Activated CD4-positive, CD25-positive, alpha-beta regulatory T cell treated with anti-CD3 and anti-CD28 coated beads, Interleukin-2, amount 50 U/mL, for 72 hours (primary cell): ENCODE results near the gene CAST.

Experiments
- DNase-seq: peaks from one replicate; pipeline ENCODE4 v3.0.0; 2021

Gene CAST

DNA sequence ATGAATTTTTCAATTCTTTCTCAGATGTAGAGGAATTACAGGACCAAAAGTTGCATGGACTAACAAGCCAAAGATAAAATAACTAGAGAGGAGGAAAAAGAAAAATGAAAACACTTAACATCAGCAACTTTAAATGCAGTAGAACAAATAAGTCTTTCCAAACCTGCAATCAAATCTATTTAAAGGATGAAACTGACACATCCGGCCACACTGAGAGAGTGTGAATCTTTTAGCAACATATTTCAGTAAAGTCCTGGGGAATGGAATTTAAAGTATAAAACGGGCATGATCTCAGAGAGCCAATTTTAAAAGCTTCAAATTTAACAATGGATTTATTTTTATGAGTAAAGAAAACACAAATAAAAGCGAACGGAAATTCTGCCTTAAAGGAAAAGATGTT is 17.1 kb downstream of the CAST start:
- DNase-seq, result no peak

DNA sequence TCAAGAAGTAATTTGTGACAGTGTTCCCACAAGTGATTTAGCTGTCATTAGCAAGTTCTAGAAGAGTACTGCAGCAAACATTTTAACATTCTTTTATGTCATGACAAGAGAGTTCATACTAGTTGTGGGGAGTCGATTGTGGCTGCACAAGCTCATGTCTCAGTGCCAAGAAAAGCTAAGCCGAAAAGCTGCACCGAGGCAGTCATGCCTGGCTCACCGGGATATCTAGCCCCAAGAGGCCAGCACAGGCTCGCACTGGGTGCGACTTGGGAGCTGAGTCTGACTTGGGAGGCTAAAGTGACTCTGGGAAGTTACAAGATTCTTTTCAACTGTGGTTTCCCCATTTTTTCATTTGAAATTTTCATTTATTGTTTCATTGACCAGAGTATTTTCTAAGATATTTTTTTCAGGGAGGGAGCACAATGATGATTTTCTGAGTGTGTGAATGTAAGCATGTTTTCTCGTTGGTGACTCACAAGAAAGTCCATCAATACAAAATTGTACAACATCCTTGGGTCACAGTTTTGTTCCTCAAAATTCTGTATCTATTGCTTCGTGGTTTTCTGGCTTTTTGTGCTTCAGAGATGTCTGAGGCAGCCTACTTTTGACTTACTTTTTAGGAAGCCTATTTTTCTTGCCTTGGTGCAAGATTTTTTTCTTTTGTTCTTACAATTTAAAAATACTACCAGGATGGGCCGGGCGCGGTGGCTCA is 18.7 kb downstream of the CAST start:
- DNase-seq, result no peak

DNA sequence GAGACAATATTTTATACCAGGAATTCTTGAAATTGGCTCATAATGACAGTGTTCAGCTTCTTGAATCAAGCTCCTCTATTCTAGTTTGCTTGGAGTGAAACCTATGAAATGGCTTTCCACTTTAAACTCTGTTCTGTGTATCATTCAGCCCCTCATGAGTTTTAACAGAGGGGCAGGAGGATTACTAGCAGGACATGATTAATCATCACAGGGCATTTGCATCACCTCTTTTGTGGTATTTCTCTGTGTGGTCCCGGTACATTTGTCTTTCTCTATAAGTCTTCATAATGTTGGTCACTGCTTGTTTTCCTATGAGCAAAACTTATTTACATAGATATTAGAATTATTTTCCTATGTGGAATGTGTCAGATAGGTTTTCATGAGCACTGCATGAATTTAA is 21.2 kb downstream of the CAST start:
- DNase-seq, result no peak

DNA sequence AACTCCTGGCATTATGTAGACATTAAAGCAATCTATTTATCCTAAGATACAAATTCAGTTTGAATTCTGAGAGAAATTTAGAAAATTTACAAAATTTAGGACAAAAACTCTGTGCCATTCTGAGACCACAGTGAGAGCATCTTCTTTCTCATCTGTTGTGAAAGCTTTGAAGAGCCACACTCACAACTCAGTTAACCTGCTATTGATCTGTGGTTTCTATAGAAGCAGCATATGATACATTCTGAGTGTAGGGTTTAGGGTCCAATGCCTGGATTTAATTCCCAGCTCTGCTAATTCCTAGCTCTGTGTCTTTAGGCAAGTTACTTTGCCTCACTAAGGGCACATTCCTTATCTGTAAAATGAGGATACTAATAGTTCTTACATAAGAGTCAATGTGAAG is 21.6 kb downstream of the CAST start:
- no peak for DNase-seq

DNA sequence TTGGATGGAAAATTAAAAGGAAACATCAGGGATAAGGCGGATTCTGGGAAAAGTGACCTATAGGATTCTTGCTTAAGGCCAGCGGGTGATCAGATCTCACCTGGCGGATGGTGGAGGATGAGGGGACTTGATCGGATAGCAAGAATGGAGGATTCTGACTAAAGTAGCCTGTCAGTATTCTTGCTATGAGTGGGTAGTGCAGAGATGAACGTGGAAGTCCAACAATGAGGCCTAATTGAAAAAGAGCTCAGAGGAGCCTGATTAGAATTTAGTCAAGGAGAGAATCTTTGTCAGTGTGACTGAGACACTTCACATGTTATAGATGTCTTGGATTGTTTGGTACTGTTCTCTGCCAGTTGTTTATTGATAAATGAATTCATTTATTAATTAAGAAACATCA is 24.9 kb downstream of the CAST start:
- no peak for DNase-seq

DNA sequence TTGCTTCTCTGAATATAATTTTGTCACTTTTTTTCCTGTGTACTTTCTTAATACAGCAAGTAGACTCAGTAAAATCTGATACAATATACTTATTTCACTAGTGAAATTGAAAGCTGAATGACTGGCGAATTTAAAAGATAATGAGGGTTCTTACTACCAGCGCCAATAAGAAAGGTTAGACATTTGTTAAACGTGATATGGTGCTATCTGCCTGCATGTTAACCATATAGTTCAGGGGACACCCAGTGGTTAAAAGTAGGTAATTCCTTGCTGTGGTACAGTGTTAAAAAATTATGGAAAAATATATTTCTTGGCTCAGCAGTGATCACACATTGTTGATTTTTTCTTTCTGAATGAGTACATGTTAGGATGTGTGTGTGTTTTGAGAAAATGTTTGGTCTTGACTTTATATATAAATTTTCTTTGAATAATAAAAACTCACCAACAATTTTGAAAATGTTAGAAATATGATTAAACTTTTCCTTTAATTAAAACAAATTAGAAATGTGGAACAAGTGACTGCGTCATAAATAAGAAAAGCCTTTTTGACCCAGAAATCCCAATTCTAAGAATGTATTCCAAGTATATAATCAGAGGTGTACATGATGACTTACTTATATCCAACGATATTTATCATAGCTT is 25.8 kb downstream of the CAST start:
- no peak for DNase-seq

DNA sequence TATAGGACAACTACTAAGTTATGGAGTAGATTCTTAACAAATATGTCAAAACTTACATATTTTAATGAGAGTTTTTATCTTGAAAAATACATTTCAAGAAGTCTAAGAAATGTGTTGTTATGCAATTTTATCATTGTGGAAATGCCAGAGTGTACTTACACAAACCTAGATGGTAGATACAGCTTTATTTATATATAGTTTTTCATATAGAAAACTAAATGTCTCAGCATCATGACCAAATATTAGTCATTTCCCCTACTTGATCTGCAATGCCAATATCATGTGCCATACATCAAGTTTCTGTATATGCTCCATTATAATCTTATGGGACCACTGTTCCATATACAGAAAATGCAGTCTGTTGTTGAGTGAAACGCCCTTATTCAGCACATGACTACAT is 28.7 kb downstream of the CAST start:
- DNase-seq, result no peak

DNA sequence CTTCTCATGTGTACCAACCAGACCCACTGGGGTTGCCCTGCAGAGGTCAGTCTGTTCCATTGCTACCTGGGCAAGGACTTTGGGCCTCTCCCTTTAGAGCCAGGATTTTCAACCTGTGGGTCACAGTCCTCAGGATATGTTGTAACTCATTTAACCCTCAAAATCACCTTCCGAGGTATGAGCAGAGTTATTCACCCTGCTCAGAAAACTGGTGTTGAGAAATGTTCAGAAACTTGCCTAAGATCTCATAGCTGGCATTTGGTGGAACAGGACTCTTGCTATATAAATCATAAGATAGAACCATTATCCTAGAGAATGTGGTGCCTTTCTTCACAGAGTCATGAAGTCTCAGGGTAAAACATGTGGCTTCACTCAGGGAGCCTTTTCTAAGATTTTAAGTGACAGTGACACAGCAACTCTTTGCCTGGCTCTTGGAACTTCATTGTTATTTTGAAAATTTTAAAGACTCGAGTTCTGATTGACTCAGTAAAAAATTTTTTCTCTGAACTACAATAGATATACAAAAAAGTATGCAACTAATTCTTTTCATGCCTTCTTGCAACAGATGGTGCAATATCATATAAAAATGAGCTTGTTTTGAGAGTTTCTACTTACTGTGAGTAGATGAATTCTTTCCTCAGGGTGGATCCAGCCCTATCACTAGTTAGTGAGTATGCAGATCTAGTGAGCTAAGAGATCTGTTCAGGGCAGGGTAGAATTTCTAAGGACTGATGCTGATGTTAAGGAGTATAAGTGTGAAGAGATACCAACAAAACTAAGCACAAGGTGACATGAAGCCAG is 29.5 kb downstream of the CAST start:
- no peak for DNase-seq

DNA sequence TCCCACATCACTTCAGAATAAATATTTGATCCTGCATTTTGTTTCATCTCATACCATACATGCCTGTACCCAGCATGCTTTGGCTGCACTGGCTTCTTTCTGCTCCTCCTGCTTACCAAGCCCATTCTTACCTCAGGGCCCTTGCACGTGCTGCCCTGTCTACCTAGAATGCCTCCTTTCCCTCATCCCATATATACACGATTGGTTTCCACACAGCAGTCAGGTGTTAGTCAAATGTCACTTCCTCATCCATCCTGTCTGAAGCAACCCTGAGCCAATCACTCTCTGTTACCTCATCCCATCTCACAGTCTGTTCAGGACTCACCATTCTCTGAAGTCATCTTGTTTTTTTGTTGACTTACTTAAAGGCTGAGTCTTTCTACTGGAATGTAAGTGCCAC is 30.3 kb downstream of the CAST start:
- DNase-seq, result no peak

DNA sequence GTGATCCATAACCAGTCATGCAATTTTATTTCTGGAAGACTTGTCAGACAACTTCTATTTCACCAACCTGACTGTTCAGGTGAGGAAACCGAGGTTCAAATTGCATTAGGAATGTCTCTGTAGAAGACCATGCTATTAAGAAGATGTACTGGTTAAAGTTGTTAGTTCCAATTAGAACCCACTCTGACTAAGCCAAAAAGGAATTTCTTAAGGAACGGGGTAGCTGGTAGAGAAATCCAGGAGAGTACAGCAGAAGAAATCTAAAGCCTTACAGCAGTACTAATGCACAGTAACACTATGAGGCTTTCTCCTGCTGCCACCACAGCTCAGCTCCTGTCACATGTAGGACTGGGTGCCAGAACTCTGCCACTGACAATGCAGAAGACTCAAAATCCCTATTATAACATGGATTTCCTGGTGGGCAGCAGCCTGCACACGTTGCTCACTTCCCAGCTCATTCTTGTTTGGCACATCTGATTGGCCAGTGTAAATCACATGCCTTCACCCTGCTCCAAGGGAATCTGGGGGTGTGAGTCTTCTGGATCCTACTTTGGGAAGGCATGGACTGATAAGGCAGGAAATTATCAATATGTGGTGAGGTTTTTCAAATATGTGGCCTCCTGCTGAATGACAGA is 37.1 kb downstream of the CAST start:
- DNase-seq, result no peak

DNA sequence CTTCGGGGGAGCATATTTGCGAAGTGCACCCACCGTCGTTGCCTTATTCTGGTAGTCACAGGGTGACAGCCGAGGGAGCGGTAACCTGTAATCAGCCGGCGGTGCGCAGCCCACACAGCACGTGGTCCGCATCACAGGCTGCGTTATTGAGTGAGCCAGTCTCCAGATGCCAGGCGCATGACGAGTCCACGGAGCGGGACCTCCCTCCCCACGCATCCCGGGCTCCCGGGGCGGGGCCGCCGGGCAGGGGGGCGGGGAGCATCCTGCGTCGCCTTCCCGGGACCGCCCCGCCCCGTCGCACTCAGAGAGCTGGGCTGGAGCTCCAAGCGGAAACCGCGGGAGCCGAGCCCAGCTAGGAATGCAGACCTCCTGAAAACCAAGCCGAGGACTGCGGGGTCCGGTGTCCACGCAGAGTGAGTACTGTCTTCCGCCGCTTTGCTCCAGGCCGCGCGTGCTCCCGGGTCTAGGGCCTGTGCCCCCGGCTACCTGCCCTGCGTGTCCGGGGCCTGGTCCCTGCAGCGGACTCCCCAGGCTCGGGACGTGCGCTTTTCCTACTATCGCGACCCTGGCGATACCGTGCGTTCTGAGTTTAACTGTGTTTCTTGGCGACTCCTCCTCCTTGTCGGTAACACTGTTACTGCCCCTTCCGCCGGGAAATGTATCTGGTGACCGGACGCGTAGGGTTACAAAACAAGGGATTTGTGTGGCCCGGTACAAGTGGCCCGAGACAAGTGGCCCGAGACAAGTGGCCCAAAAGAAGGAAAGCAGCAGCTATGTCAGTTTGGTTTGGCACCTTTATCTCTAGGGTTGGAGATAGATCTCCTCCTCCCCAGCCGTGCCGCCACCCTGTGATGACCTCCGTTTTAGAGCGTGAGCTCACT is 40.6 kb downstream of the CAST start:
- DNase-seq, result peak; percentile 80

DNA sequence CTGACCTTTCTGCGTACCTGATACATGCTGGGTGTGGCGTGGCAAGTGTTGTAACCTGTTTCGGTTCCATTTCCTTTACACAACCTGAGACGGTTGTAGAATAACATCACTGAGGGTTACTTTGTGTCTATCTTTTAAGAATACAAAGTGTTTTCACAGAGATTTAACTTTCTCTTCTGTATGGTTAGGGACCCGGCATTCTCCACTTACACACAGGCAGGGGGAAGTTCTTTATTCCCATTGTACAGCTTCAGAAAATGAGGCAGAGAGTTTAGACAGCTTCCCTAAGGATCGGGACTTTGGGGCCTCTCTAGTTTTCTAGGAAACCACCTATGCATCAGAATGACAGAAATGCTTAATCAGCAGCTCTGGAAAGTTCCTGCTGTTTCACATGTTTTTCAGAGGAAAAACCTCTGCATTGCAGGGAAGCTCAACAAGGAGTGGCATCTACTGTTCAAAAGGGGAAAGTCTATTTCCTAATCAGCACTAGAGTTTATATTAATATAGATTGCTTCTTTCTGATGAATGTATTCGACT is 41.3 kb downstream of the CAST start:
- no peak for DNase-seq

DNA sequence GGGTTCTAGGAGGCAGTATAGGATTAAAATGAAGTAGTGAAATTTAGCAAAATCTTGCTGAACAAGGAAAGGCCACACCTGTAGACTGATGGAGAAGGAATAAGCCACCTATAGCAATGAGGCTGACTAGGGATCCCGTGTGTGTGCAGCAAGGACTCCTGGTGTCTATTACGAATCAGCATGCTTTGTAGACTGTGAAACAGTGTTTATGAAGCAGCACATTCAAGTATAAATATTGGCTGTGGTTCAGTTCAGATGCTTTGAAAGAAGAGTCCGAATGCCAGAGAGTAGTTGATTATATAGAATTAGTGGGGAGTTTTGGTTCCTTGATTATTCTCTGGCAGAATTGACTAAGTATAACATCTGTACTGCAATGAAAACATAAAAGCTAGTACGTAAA is 41.8 kb downstream of the CAST start:
- DNase-seq, result no peak

DNA sequence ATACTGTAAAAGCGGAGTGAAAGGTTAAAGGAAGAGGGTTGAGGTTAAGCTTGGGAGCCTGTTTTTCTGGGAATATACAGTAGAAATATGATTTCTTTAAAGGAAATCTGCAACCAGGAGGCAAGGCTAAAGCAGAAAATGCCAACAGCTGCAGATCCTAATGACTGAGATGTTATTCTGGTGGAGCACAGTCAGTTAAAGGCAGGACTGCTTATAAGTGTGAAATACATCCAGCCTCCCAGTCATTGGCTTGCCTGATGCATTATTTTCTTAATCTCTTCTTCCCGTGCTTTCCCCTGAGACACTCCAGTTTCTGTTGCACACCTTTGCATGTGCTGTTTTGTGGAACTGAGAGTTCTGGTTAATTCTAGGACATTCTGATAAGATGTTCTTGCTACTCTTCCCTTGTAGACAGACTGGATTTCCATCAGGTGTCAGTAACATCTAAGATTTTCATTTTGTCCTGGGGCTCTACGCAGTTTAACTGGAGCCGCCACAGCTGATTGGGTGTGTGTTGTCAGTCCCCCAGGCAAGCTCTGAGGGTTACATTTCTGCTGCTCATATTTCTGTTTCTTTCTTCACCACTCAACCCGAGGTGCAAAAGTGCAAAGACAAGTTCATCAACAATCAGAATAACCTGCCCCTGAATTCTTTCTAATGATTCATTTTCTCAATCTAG is 44.4 kb downstream of the CAST start:
- DNase-seq, result no peak

DNA sequence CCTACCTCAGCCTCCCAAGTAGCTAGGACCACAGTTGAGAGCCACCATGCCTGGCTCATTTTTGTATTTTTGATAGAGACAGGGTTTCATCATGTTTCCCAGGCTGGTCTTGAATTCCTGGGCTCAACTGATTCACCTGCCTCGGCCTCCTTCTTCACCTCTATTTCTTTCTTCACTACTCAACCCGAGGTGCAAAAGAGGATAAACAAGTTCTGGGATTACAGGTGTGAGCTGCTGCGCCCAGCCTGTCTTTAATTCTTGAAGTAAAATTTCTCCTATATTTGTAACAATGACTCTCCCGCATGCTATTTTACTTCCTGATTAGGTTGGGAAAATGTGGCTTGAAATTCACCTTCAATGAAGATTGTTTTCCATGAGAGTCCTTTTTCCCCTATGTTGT is 46.4 kb downstream of the CAST start:
- no peak for DNase-seq

DNA sequence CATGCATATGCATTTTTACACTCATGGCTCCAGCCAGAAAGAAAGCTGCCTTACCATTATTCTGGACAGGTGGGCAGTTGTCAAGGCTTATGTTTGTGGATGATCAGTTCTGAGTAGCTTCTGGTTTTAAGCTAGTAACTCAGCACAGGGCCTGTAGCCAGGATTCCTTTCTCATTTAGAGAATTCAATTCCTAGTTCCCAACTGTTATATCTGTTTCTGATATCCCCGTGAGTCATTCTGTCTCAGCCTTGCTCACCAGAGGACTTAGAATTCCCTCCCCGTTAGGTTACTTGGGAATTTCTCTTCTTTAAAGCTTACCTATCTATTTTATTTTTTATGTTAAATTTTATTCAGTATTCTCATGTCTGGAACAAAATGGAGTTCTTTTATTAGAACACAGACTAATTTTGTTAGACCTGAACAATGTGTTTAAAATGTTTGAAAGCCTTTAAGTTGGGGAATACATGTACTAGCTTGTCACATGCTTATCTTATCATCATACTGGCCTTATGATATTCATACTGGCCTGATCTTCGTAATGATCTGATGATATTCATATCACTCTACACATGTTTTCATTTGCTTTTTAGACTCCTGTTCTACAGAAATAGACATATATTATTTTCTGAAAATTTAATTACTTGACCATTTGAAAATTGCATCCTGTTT is 47.1 kb downstream of the CAST start:
- no peak for DNase-seq

DNA sequence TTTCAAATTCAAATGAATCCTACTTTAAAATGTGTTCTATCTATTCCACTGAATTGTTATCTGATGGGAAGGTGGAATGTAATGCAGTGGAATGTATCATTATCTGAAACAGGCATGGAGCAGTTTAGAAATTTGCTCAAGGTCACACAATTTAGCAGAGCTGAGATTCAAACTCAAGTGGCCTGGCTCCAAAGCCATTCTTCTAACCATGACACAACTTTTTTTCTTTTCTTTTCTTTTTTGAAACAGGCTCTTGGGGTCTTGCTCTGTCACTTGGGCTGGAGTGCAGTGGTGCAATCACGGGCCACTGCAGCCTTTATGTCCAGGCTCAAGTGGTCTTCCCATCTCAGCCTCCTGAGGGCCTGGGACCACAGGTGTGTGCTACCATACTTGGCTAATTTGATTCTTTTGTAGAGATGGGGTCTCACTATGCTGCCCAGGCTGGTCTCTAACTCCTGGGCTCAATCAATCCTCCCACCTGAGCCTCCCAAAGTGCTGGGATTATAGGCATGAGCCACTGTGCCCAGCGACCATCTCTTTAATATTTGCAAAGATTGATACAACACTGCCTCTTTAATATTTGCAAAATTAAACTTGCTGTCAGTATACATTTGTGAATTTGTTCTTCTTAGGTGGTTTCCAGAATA is 50.0 kb downstream of the CAST start:
- no peak for DNase-seq

DNA sequence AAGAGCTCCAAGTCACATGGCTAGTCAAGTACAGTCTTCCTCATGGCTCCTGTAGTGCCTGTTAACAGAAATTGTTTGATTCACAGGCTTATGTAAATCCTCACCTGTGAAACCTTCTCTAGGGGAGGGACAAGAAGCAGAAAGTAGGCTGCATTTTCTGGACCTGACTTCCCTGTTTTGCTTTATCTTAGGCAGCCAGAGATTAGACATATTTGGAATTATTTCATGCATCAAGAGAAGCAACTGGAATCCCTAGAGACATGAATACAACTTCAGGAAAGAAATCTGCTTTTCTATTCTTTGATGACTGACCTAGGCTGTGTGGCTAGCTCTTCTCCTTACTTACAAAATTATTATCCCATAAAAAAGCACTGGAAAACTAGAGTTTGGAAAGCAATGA is 52.3 kb downstream of the CAST start:
- no peak for DNase-seq

DNA sequence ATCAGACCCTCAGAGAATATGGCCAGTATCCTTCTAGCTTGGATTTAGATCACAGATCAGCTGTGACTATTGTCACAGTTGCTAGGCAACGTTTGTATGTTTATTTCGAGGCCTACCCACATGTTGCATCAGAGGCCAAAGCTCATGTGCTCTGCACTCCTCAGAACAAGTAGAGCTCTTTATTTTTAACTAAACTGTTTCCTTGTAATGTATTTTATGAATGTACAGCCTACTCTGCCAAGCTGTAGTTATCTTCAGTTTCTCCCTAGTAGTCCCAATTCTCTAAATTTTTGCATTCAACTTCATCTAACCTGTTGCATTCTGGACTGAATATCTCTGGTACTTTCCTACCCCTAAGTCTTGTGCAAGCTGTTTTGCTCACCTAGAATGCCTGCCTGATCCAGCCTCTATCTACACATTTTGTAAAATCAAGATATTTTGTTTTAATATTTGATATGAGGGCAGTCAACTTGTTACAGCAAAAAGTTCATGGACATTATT is 52.8 kb downstream of the CAST start:
- DNase-seq, result no peak

DNA sequence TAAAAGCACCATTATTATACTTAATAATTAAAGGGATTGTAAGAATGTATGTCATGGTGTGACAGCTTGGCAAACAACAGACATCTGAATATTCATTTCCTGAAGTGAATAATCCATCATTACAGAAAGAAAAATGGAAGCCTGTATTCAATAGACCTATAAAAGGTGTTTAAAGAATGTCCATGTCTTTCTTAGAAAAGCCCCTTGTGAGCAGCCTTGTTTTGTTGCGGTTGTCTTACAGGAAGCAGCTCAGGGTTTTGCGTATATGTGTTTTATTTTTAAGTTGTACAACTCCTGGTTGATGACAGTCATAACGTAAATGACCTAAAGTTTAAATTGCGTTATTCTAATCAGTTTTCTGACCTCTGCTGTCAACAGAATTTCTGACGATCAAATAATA is 53.8 kb downstream of the CAST start:
- no peak for DNase-seq
